ENCODE results near the gene RHCG.
A peak's percentile ranks its signal among the peaks of the same experiment; 100 is the strongest.

The RHCG gene

DNA sequence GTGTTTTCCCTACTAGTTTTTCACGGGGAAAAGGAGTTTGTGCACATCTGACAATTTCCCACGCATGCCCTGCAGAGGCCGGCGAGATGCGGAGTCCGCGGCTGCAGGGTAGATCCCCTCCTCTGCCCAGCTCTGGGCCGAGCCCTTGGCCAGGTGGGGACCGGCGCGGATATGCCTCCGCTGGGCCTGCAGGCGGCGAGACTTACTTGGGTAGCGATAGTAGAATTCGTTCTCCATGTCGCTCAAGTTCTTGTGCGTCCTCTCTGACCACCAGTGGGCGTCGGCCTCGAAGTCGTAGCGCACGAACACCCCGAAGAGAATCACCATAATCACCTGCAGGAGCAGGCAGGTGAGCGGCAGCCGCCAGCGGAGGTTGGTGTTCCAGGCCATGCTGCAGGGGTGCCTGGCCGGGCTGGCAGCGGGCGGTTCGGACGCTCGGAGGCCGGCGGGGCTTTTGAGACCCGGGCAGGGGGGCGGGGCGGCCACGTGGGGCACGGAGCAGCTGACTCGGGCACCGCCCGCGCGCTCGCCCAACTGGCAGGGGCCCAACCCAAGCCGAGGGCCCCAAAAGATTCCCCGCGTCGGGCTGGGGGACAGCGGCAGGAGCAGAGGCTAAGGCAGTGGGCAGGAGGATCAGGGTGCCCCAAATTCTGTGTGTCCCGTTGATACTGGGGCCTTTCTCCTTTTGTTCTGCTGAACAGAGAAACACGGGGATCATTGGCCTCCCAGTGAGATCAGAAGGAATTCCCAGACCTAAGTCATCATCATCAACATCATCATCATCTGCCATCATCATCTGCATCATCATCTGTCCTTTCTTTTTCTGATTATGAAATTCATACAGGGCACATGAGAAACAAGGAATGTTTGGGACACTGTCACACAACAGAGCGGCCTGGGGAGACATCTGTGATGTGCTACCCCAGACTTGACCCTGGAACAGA is at the start of gene RHCG:
RHCG (minus strand) TSS at position 429 of the 944 bp plus-strand sequence; CDS start at position 390, 39 bp downstream.
- Mint-ChIP-seq H3K4me3 (no peak within 1 kb of the TSS), H3K27me3 (peaks cover 61% of the 10 kb centered on the region), H3K9me3 (no peaks in the 10 kb centered on the region), H3K4me1 (peaks cover 9% of the 10 kb centered on the region), H3K36me3 (ENCODE audit: low read depth) (no peaks in the 10 kb centered on the region), H3K27ac (no peak within 1 kb of the TSS)
- ATAC-seq (no peak), DNase-seq (peak; percentile 12)

DNA sequence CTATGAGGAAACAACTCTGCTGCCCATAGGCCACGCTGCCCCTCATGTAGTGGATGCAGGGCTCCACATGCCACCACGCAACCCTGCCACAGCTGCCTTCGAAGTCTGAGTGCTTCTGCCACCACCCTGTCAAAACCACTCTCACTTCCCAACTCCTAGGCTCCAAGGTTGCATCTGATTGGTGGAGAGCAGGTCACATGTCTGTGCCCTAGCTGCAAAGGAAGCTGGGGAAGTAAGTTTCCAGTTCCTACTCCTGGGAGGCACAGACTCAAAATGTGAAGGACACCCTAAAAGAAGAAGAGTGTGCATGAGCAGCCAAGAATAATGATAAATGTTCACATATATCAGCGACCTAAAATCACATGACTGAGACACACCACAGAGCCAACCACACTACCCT is 47.0 kb upstream of the RHCG start:
- DNase-seq, result no peak
- H3K27ac Mint-ChIP-seq, result no peak overlapping the region
- no peak overlapping the region for H3K4me3 Mint-ChIP-seq
- H3K9me3 Mint-ChIP-seq, result peaks cover under 1% of the 10 kb centered on the region
- ATAC-seq, result no peak
- H3K4me1 Mint-ChIP-seq, result no peaks in the 10 kb centered on the region
- no peaks in the 10 kb centered on the region for H3K36me3 Mint-ChIP-seq (ENCODE audit: low read depth)
- peaks cover 21% of the 10 kb centered on the region for H3K27me3 Mint-ChIP-seq

DNA sequence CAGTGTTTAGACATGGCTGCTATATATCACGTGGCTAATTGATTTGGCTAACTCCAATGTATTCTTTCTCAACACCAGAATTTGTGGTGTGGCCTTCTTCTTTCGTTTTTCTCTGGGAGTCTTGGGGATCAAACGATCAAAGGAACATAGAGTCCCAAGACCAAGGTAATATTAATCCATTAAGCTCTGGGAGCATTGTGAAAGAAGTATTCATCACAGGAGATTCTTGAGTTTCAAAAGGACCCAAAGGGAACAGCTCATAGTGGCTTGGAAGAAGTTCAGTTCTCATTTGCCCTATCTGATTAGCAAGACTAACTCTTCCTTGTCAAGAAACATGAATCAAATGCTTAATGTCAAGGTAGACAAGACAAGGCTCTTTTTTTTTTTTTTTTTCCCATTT is 46.0 kb upstream of the RHCG start:
- Mint-ChIP-seq H3K9me3 (peaks cover 8% of the 10 kb centered on the region), H3K4me1 (no peaks in the 10 kb centered on the region), H3K4me3 (no peak overlapping the region), H3K36me3 (ENCODE audit: low read depth) (no peaks in the 10 kb centered on the region), H3K27me3 (peaks cover 21% of the 10 kb centered on the region), H3K27ac (no peak overlapping the region)
- DNase-seq, result no peak
- no peak for ATAC-seq

DNA sequence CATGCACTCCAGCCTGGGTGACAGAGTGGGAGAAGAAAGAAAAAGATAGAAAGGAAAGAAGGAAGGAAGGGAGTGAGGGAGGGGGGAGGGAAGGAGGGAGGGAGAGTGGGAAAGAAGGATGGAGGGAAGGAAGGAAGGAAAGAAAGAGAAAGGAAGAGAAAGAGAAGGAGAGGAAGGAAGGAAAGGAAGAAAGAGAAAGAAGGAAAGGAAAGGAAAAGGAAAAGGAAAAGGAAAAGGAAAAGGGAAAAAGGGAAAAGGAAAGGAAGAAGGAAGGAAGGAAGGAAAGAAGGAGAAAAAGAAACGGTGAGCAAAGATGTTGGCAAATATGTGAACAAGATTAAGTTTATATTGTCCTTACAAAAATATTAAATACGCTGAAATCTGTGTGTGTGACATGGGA is 42.6 kb upstream of the RHCG start:
- Mint-ChIP-seq H3K36me3 (ENCODE audit: low read depth) (no peaks in the 10 kb centered on the region), H3K27ac (no peak overlapping the region), H3K4me1 (no peaks in the 10 kb centered on the region), H3K9me3 (peaks cover 8% of the 10 kb centered on the region), H3K4me3 (no peak overlapping the region), H3K27me3 (peaks cover 18% of the 10 kb centered on the region)
- ATAC-seq, result no peak
- no peak for DNase-seq

DNA sequence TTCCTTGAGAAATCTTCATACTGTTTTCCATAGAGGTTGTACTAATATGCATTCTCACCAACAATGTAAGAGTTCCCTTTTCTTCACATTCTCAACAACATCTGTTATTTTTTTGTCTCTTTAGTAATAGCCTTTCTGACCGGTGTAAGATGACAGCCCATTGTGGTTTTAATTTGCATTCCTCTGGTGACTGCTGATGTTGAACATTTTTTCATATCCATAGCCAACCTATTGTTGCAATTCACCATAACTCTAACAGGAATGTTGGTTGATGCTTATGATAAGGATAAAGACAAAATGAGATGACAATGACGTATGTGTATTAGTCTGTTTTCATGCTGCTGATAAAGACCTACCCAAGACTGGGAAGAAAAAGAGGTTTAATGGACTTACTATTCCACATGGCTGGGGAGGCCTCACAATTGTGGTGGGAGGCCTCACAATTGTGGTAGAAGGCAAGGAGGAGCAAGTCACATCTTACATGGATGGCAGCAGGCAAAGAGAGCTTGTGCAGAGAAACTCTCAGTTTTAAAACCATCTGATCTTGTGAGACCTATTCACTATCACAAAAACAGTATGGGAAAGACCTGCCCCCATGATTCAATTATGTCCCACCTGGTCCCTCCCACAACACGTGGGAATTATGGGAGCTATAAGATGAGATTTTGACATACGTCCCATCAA is 37.6 kb upstream of the RHCG start:
- DNase-seq, result no peak
- Mint-ChIP-seq H3K9me3 (peaks cover 8% of the 10 kb centered on the region), H3K27me3 (peaks cover 7% of the 10 kb centered on the region), H3K36me3 (ENCODE audit: low read depth) (no peaks in the 10 kb centered on the region), H3K4me3 (no peak overlapping the region), H3K27ac (no peak overlapping the region), H3K4me1 (no peaks in the 10 kb centered on the region)
- ATAC-seq, result no peak

DNA sequence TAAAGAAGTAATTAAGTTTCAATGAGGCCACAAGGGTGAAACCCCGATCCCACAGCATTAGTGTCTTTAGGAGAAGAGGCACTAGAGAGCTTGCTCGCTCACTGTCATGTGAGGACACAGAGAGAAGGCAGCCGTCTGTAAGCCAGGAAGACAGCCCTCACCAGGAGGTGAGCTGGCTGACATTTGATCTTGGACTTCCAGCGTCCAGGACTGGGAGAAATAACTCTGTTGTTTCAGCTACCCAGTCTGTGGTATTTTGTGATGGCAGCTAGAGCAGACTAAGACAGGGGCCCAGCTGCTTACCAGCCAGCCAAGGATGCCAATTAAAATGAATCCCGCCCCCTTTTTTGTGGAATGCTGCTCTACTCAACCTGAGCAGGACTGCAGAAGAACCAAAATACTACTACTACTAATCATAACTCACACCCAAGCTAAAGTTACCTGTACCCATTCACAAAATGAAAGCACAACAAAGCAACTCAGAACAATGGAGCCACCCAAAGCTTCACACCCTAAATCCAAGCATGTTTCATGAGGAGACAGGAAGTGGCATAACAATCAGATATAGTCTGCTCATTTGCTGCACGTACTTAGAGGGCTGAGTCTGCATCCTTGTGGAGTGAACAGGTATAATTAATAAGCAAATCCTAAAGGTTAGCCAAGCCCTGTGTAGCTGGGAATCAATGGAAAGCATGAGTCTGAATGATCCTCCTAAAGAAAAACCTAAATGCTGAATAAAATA is 35.6 kb upstream of the RHCG start:
- H3K4me3 Mint-ChIP-seq, result no peak overlapping the region
- no peak overlapping the region for H3K27ac Mint-ChIP-seq
- DNase-seq, result no peak
- H3K36me3 Mint-ChIP-seq (ENCODE audit: low read depth), result no peaks in the 10 kb centered on the region
- no peaks in the 10 kb centered on the region for H3K9me3 Mint-ChIP-seq
- peaks cover 6% of the 10 kb centered on the region for H3K27me3 Mint-ChIP-seq
- H3K4me1 Mint-ChIP-seq, result no peaks in the 10 kb centered on the region
- ATAC-seq, result no peak

DNA sequence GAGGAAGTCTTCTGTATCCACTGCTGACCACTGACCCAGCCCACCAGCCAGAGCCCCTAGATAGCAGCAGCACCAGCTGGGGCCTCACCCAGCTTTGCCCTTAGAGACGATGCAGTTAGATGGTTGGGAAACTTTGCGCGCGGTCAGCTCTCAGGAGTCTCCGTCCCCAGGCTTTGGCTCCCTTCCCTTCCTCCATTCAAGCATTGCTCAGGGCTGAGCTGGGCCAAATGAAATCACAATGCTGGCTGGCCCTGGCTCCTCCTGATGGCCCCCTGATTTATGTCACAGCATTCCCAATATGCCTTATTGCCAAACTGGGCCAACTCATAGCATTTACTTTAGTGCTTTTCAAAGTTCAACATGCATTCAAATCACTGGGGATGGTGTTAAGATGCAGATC is 34.6 kb upstream of the RHCG start:
- Mint-ChIP-seq H3K36me3 (ENCODE audit: low read depth) (no peaks in the 10 kb centered on the region), H3K27me3 (peaks cover 6% of the 10 kb centered on the region), H3K4me3 (no peak overlapping the region), H3K9me3 (no peaks in the 10 kb centered on the region), H3K27ac (no peak overlapping the region), H3K4me1 (no peaks in the 10 kb centered on the region)
- ATAC-seq, result no peak
- no peak for DNase-seq

DNA sequence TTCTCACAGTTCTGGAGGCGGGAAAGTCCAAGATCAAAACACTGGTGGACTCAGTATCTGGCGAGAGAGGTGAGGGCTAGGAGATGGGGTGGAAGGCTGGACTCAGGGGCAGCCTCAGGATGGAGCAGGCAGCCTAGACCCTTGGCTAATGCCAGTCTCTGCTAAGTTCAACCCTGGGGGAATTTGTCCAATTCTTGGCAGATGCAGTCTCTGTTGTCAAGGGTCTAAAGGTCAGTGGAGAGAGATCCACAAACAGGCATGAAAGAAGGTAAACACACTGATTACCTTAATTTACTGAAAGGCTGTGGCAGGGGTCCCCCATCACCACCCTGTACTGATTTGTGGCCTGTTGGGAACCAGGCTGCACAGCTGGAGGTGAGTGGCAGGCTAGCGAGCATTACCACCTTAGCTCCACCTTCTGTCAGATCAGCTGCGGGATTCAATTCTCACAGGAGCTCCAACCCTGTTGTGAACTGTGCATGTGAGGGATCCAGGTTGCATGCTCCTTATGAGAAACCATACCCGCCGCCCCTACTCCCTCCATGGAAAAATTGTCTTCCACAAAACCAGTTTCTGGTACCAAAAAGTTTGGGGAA is 32.5 kb upstream of the RHCG start:
- no peak overlapping the region for H3K27ac Mint-ChIP-seq
- ATAC-seq (no peak), DNase-seq (no peak)
- H3K4me1 Mint-ChIP-seq, result peaks cover 3% of the 10 kb centered on the region
- H3K36me3 Mint-ChIP-seq (ENCODE audit: low read depth), result no peaks in the 10 kb centered on the region
- no peak overlapping the region for H3K4me3 Mint-ChIP-seq
- no peaks in the 10 kb centered on the region for H3K9me3 Mint-ChIP-seq
- peaks cover 3% of the 10 kb centered on the region for H3K27me3 Mint-ChIP-seq

DNA sequence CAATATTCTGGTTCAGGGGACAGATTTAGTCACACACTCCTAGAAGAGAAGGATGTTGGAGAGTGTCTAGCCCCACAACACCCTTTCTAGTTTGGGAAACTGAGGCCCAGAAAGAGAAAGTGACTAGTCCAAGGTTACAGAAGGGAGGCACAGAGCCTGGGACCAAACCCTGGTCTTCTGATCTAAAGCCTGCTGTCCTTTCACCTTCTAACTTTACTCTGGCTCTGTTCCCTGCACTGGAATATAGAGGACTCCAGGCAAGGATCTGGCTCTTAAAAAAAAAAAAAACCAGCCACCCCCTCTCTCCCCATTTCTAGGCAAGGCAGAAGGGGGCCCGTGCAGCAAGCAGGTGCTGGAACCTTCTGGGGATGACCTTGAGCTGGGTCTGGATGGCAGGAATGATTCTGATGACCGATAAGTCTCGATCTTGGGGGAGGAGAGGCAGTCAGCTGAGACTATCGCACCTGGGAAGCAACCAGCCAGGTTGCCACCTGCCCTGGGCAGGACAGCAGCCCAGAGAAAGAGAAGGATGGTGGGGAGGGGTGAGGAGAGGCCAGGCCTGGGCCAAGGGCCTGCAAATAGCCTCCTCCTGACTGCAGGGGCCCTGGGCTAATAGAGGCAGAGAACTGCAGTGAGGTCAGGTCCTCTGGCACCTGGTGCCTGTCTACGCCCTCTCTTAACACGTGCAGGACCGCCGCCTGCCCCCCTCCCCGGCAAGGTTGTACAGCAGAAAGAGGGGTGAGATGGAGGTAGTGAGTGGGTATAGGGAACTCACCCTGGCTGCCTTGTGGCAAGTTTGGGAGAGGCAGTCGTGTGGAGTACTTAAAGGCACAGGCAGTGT is 30.4 kb upstream of the RHCG start:
- Mint-ChIP-seq H3K4me3 (no peak overlapping the region), H3K36me3 (ENCODE audit: low read depth) (no peaks in the 10 kb centered on the region), H3K9me3 (no peaks in the 10 kb centered on the region), H3K27me3 (peaks cover 6% of the 10 kb centered on the region), H3K27ac (no peak overlapping the region), H3K4me1 (peaks cover 3% of the 10 kb centered on the region)
- no peak for DNase-seq
- no peak for ATAC-seq

DNA sequence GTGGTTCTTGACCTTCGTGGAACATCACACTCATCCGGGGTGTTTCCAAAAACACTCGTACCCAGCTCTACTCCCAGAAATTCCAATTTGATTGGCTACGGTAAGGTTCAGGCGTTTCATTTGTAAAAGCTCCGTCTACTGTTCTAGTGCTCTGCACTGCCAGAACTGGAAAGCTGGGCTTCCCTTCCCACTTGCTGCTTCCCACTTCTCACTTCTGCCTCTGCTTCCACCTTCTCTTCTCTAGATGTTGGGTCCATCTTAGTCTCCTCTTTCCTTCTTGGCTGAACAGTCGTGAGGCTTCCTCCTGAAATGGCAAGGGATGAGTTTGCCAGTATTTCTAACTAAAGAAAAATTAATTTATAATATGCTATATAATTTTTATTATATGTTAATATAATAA is 29.8 kb upstream of the RHCG start:
- peaks cover 6% of the 10 kb centered on the region for H3K27me3 Mint-ChIP-seq
- H3K36me3 Mint-ChIP-seq (ENCODE audit: low read depth), result no peaks in the 10 kb centered on the region
- ATAC-seq (no peak), DNase-seq (no peak)
- no peaks in the 10 kb centered on the region for H3K9me3 Mint-ChIP-seq
- no peak overlapping the region for H3K27ac Mint-ChIP-seq
- peaks cover 3% of the 10 kb centered on the region for H3K4me1 Mint-ChIP-seq
- H3K4me3 Mint-ChIP-seq, result no peak overlapping the region

DNA sequence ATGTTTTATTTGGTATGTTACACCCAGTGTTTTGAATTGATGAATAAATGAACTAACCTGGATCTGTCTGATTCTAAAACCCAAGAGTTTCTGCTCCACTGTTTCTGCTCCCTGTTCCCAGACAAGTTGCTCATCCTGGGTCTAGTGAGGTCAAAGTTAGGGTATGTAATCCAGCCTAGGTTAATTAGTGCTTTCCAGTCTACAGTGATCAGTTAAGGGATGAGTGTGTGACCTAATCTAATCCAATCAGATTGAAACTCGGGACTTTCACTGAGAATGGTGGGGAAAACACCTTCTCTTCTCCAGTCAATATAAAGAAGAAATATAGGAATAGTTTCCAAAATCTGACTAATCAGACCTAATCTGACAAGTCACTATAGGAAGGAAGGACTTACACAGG is 27.8 kb upstream of the RHCG start:
- H3K27me3 Mint-ChIP-seq, result peaks cover 6% of the 10 kb centered on the region
- ATAC-seq, result no peak
- no peak overlapping the region for H3K4me3 Mint-ChIP-seq
- H3K36me3 Mint-ChIP-seq (ENCODE audit: low read depth), result no peaks in the 10 kb centered on the region
- no peaks in the 10 kb centered on the region for H3K9me3 Mint-ChIP-seq
- no peak overlapping the region for H3K27ac Mint-ChIP-seq
- DNase-seq, result no peak
- peaks cover 3% of the 10 kb centered on the region for H3K4me1 Mint-ChIP-seq

DNA sequence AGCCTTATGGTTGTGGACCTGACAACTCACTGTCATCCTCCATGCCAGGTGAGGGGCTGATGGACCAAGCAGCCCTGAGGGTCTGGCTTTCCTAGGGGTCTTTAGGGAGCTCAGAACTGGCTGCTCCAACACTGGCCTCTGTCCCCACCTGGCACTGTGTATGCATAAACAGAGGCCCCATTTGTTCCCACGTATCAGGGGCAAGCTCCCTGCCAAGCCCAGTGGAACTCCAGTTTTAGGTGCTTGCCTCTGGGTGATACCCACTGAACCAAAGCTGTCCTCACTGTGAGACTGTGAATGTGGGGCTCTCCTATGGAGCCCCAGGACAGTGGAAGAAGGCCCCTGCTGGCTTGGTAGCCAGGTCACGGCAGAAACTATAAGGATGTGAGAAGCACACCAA is 26.7 kb upstream of the RHCG start:
- Mint-ChIP-seq H3K4me1 (peaks cover 3% of the 10 kb centered on the region), H3K9me3 (no peaks in the 10 kb centered on the region), H3K36me3 (ENCODE audit: low read depth) (no peaks in the 10 kb centered on the region), H3K27me3 (peaks cover 6% of the 10 kb centered on the region), H3K27ac (no peak overlapping the region), H3K4me3 (no peak overlapping the region)
- ATAC-seq, result no peak
- no peak for DNase-seq

DNA sequence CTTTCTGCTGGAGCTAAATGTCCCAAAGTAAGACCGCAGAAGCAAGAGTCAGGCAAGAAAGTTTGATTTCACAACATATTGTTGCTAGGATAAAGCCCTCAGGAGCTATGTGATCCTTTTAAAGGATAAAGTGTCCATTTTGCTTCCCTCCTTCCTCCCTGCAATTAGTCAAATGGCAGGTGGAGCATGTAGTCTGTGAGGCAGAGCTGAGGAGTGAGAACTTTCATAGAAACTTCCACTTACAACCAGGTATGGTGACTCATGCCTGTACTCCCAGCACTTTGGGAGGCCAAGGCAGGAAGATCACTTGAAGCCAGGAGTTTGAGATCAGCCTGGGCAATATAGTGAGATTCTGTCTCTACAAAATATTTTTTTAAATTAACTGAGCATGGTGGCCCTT is 25.2 kb upstream of the RHCG start:
- no peak for ATAC-seq
- Mint-ChIP-seq H3K36me3 (ENCODE audit: low read depth) (no peaks in the 10 kb centered on the region), H3K9me3 (no peaks in the 10 kb centered on the region), H3K27me3 (peaks cover 11% of the 10 kb centered on the region), H3K27ac (no peak overlapping the region), H3K4me1 (peaks cover 3% of the 10 kb centered on the region), H3K4me3 (no peak overlapping the region)
- no peak for DNase-seq

DNA sequence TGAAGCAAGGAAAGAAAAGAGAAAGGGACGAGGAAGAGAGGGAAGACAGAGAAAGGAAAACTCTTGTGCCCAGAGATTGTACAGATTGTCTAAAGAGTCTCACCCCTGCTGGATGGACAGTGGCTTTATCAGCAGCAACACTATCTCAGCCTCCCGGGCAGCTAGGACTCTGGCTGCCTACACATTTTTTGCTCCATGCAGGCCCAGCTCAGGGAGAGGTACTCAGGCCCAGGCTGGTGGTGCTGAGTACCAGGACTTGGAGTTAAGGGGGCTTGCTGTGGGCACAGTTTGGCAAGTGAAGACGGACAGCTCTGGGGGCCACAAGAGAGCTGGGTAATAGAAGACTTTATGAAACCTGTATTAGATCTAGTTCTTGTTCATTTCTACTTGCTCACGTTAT is 19.1 kb upstream of the RHCG start:
- peaks cover 19% of the 10 kb centered on the region for H3K27me3 Mint-ChIP-seq
- no peaks in the 10 kb centered on the region for H3K9me3 Mint-ChIP-seq
- no peak for ATAC-seq
- H3K27ac Mint-ChIP-seq, result no peak overlapping the region
- no peak for DNase-seq
- H3K4me1 Mint-ChIP-seq, result no peaks in the 10 kb centered on the region
- no peak overlapping the region for H3K4me3 Mint-ChIP-seq
- H3K36me3 Mint-ChIP-seq (ENCODE audit: low read depth), result no peaks in the 10 kb centered on the region
